A549 (cell line): Measurements from ENCODE around the gene IPO13. TPM values are rescaled to one million over a fixed set of nuclear protein-coding genes. Genes with fewer than 3 reads are reported as not detected.

Experiments
- ATAC-seq, 2 experiments: fragments of 200-7000 bp in 1 of 2; fragments of >200 bp in 1 of 2; cut with Nextera tagmentation in 1 of 2; cut with Tn5 transposase in 1 of 2; 3 replicates each; pipeline versions ENCODE4 v1.8.0 to v1.9.1; 2018 to 2020; ENCODE audit warnings: mild to moderate bottlenecking in 1 of 2, moderate library complexity in 1 of 2
- CTCF ChIA-PET: fragments of 300-600 bp; sonication (Branson Sonifier 250); formaldehyde crosslinking; extraction: SDS; loops from one replicate; lab custom pipeline; 2021; ENCODE audit warnings: antibody characterized with exemption, inconsistent platforms; lab: Yijun Ruan, JAX
- POLR2A ChIA-PET: fragments of 350-600 bp; formaldehyde crosslinking; extraction: SDS; loops from one replicate; lab custom pipeline; 2021; ENCODE audit warnings: antibody characterized with exemption, inconsistent platforms; lab: Yijun Ruan, JAX
- DNase-seq, 2 experiments: peaks; one replicate each; pipeline versions ENCODE4 v3.0.0 to v3.0.0-alpha.2; 2011 to 2016; ENCODE audit warnings: low read depth in 1 of 2, low spot score in 1 of 2
- FAIRE-seq: peaks from 2 replicates; lab custom pipeline; 2011; peaks lifted over from hg19 to GRCh38; lab: Jason Lieb, UNC
- H3K27ac ChIP-seq, 2 experiments: fragments of >200 bp; sonication (Bioruptor Twin); formaldehyde crosslinking; 3 replicates each; pipeline ENCODE4 v1.5.1; 2016 to 2017
- H3K4me1 ChIP-seq: fragments of >200 bp; sonication (Bioruptor Twin); formaldehyde crosslinking; 3 replicates; pipeline ENCODE4 v1.6.1; 2016
- H3K4me2 ChIP-seq: fragments of >200 bp; sonication (Bioruptor Twin); formaldehyde crosslinking; 3 replicates; pipeline ENCODE4 v1.6.1; 2016
- H3K4me3 ChIP-seq: fragments of >200 bp; sonication (Bioruptor Twin); formaldehyde crosslinking; 3 replicates; pipeline ENCODE4 v1.5.1; 2016
- H3K9me3 ChIP-seq: fragments of >200 bp; sonication (Bioruptor Twin); formaldehyde crosslinking; 3 replicates; pipeline ENCODE4 v1.6.1; 2016
- BCL3 ChIP-seq: fragments of >200 bp; sonication (Bioruptor Twin); formaldehyde crosslinking; IDR thresholded peaks from 3 replicates; pipeline ENCODE4 v1.6.1; 2016
- BHLHE40 ChIP-seq: IDR thresholded peaks from 2 replicates; pipeline ENCODE4 v1.6.1; 2012; ENCODE audit warnings: low read depth, low read length, inconsistent platforms
- CBX8 ChIP-seq: fragments of 200-600 bp; sonication (generic); IDR thresholded peaks from 2 replicates; pipeline ENCODE4 v1.6.1; 2016
- CEBPB ChIP-seq, 2 experiments: fragments of >200 bp in 1 of 2; sonication (Bioruptor Twin) in 1 of 2; formaldehyde crosslinking in 1 of 2; IDR thresholded peaks; 2 replicates each; pipeline ENCODE4 v1.6.1; 2012 to 2016
- CHD2 ChIP-seq: fragments of 150-350 bp; IDR thresholded peaks from 2 replicates; pipeline ENCODE4 v1.6.1; 2014; ENCODE audit warnings: low read length; ENCODE audit not compliant: partially characterized antibody
- ESRRA ChIP-seq: fragments of 150-350 bp; IDR thresholded peaks from 2 replicates; pipeline ENCODE4 v1.6.1; 2014; ENCODE audit warnings: mild to moderate bottlenecking, low read length, borderline replicate concordance
- HDAC2 ChIP-seq: fragments of 200-600 bp; sonication (generic); IDR thresholded peaks from 2 replicates; pipeline ENCODE4 v1.6.1; 2016
- JUN ChIP-seq, 2 experiments: fragments of >200 bp; sonication (Bioruptor Twin); formaldehyde crosslinking; IDR thresholded peaks; 2 replicates in 1 of 2; 3 replicates in 1 of 2; pipeline ENCODE4 v1.6.1; 2016 to 2017
- KDM1A ChIP-seq: fragments of 200-600 bp; sonication (generic); IDR thresholded peaks from 2 replicates; pipeline ENCODE4 v1.6.1; 2016; ENCODE audit warnings: low read depth, mild to moderate bottlenecking
- MAFK ChIP-seq: fragments of 450-650 bp; IDR thresholded peaks from 2 replicates; pipeline ENCODE4 v1.6.1; 2014; ENCODE audit not compliant: partially characterized antibody
- MYC ChIP-seq: IDR thresholded peaks from 2 replicates; pipeline ENCODE4 v1.6.1; 2012; ENCODE audit warnings: mild to moderate bottlenecking, inconsistent platforms, low read length, improper control_type of control experiment, borderline replicate concordance
- NFE2L2 ChIP-seq: fragments of 150-350 bp; conservative IDR thresholded peaks from 2 replicates; pipeline ENCODE4 v1.6.1; 2014; ENCODE audit warnings: low read length
- PBX3 ChIP-seq: IDR thresholded peaks from 2 replicates; pipeline ENCODE4 v1.6.1; 2012
- POLR2AphosphoS2 ChIP-seq: conservative IDR thresholded peaks from 2 replicates; pipeline ENCODE4 v1.6.1; 2012; ENCODE audit warnings: low read length, improper control_type of control experiment, inconsistent platforms
- REST ChIP-seq: fragments of 200-600 bp; sonication (generic); IDR thresholded peaks from 2 replicates; pipeline ENCODE4 v1.6.1; 2016; ENCODE audit warnings: antibody characterized with exemption, mild to moderate bottlenecking, moderate library complexity
- RNF2 ChIP-seq: fragments of 200-600 bp; sonication (generic); IDR thresholded peaks from 2 replicates; pipeline ENCODE4 v1.6.1; 2016; ENCODE audit warnings: low read depth, mild to moderate bottlenecking, antibody characterized with exemption, moderate library complexity, borderline replicate concordance
- ZC3H11A ChIP-seq: fragments of 450-650 bp; IDR thresholded peaks from 2 replicates; pipeline ENCODE4 v1.6.1; 2014; ENCODE audit warnings: antibody characterized with exemption, mild to moderate bottlenecking
- ZNF302 ChIP-seq: fragments of 250-450 bp; sonication (Bioruptor Pico); IDR thresholded peaks from 2 replicates; pipeline ENCODE4 v1.9.0; 2021; ENCODE audit warnings: inconsistent platforms, mild to moderate bottlenecking, moderate library complexity
- WGBS: methylation state at CpG from one replicate; pipeline ENCODE4 v1.1.6; 2017; ENCODE audit errors: missing lambda C conversion rate; 5-methylcytosine and 5-hydroxymethylcytosine counted together
- polyA plus RNA-seq, 4 experiments: library from polyadenylated mRNA; depleted of rRNA in 3 of 4; stranded (reverse); fragments of >200 nt; fragmentation: RNase III in 1 of 4; extraction: RNeasy Plus Mini Kit Qiagen cat#74134 plus additional on column Dnase treatment in 1 of 4; gene quantifications; 2 replicates in 3 of 4; 3 replicates in 1 of 4; pipeline ENCODE4 v1.2.3, GENCODE V29; 2011 to 2017

Gene IPO13
- polyA plus RNA-seq, 2 of the 4 experiments (the other 2 are of a cell fraction) = 8.1 to 15.8 TPM

- H3K9me3 ChIP-seq = no peaks in the 10 kb centered on the region
- peak overlapping the region; percentile 94 to 95 for H3K27ac ChIP-seq
- peak; percentile 3 to 13; a peak in 4 of 6 replicates for ATAC-seq
- peaks cover 39% of the 10 kb centered on the region; the same call in 2 of the 3 replicates for H3K4me1 ChIP-seq
- WGBS = 10% methylated on average over 9 of the region's 34 CpGs
- peak overlapping the region; percentile 79 for H3K4me2 ChIP-seq
- FAIRE-seq = no peak
- DNase-seq = no peak
- TF ChIP-seq JUN (IDR thresholded peaks at IDR 0.05) (no peak), ZC3H11A (no peak), CHD2 (no peak), KDM1A (no peak), CEBPB (IDR thresholded peaks at IDR 0.05) (no peak), BCL3 (no peak), RNF2 (no peak), ESRRA (no peak), CBX8 (no peak), MAFK (no peak), HDAC2 (no peak)
- H3K4me3 ChIP-seq = peak overlapping the region; percentile 95
- ChIA-PET POLR2A (interaction anchor here (1.5 kb wide), 1 partner anchor 325 kb away, joined by 5 read pairs; the partner anchor contains the start of gene KDM4A), CTCF (interaction anchor here (0.9 to 3.1 kb wide), 9 partner anchors 14 to 212 kb away, joined by 3 to 15 read pairs (median 4); no protein-coding TSS in a partner anchor)
Measured at GRCh38 chr1:43975249-43975961, 28.7 kb downstream of the IPO13 start.

- Histone ChIP-seq H3K4me3 (peak overlapping the region; percentile 95), H3K4me1 (peaks cover 40% of the 10 kb centered on the region; the same call in 2 of the 3 replicates), H3K9me3 (no peaks in the 10 kb centered on the region), H3K4me2 (peak overlapping the region; percentile 79), H3K27ac (peak overlapping the region in 1 of 2 experiments; percentile 95; a peak in 3 of 6 replicates)
- ChIA-PET CTCF (interaction anchor here (0.9 to 3.1 kb wide), 7 partner anchors 29 to 212 kb away, joined by 3 to 15 read pairs (median 6); no protein-coding TSS in a partner anchor), POLR2A (no interaction called here)
- 81% methylated on average over 2 of the region's 4 CpGs for WGBS
- DNase-seq (no peak), ATAC-seq (no peak), FAIRE-seq (no peak)
- TF ChIP-seq POLR2AphosphoS2 = no peak
- TF ChIP-seq MYC = no peak
- TF ChIP-seq, all 56 proteins: peak for 0
Measured at GRCh38 chr1:43976045-43976444, 29.3 kb downstream of the IPO13 start.

GRCh38 chr1:43976890-43977289 lies 30.1 kb downstream of the IPO13 start:
- H3K9me3 ChIP-seq = no peaks in the 10 kb centered on the region
- H3K27ac ChIP-seq = no peak overlapping the region
- POLR2A ChIA-PET = no interaction called here
- peaks cover 37% of the 10 kb centered on the region; the same call in 2 of the 3 replicates for H3K4me1 ChIP-seq
- TF ChIP-seq ESRRA = no peak
- TF ChIP-seq NFE2L2 = no peak
- no peak for TF ChIP-seq POLR2AphosphoS2
- CTCF ChIA-PET = interaction anchor here (1.2 to 1.8 kb wide), 4 partner anchors 19 to 213 kb away, joined by 3 to 7 read pairs (median 5); no protein-coding TSS in a partner anchor
- FAIRE-seq = no peak
- DNase-seq = no peak
- no peak overlapping the region for H3K4me3 ChIP-seq
- no peak for ATAC-seq
- WGBS = 96% methylated on average over 8 of the region's 8 CpGs
- no peak overlapping the region for H3K4me2 ChIP-seq

GRCh38 chr1:43977376-43978263 lies 30.9 kb downstream of the IPO13 start:
- ChIA-PET POLR2A (no interaction called here), CTCF (interaction anchor here (1.2 to 1.8 kb wide), 6 partner anchors 13 to 214 kb away, joined by 3 to 7 read pairs (median 4); no protein-coding TSS in a partner anchor)
- H3K9me3 ChIP-seq = no peaks in the 10 kb centered on the region
- peaks cover 37% of the 10 kb centered on the region; the same call in 2 of the 3 replicates for H3K4me1 ChIP-seq
- peak overlapping the region; percentile 91 for H3K4me2 ChIP-seq
- no peak for DNase-seq
- no peak for ATAC-seq
- no peak for FAIRE-seq
- H3K27ac ChIP-seq = peak overlapping the region in 1 of 2 experiments; percentile 100; a peak in 3 of 6 replicates
- H3K4me3 ChIP-seq = peak overlapping the region; percentile 95; the same call in 1 of the 3 replicates
- TF ChIP-seq REST (no peak), PBX3 (no peak), POLR2AphosphoS2 (no peak), BCL3 (no peak), ZNF302 (no peak), MAFK (no peak), BHLHE40 (no peak)
- WGBS = 92% methylated on average over 9 of the region's 9 CpGs
